22Rv1 (cell line): ENCODE results near the gene MEF2A.

Experiments used
- H3K27ac ChIP-seq: fragments of 450-650 bp; 2 replicates; pipeline ENCODE4 v1.5.1; 2017
- ZFX ChIP-seq: fragments of 450-650 bp; IDR thresholded peaks from 2 replicates; pipeline ENCODE4 v1.6.1; 2017; ENCODE audit warnings: antibody characterized with exemption, borderline replicate concordance
- TF ChIP-seq, protein P1 (sequence below): fragments of 450-650 bp; IDR thresholded peaks from 2 replicates; pipeline ENCODE4 v1.5.1; 2017; ENCODE audit warnings: mild to moderate bottlenecking

MEF2A gene

DNA sequence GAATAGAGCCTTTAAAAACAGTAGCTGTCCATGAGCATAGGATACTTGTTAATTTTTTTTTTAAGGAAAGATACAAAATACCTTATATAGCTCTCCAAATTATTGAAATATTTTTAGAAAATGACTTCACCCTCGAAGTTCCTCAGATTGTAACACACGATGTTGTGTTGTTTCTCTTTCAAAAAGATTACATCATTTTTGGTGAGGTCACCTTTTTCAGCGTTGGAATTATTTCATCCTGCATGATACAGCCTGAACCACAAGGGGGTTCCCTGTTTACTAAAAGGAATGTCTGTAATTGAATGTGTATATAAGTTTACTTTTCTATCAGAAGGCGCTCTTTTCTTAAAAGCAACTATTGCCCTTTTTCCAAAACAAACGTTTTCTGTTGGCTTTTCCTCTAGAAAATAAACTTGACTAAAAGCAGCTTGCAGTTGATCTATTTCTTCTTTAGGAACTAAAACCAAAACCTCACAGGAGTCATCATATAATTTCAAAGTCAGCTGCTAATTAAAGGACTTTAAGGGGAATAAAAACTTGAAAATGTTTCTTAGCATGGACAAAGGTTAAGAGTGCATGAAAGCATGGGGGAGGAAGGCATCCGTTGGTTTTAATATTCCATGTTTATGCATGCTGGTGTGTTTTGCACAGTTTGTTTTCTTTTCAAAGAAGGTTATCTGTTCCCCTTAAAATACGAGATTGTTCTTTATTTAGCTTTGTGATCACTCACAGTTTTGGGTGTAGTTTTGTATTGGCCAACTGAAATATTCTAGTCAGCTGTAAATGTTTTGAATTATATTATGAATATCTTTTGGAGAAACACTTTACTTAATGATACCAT, 138.0 kb downstream of the MEF2A start:
- TF ChIP-seq ZFX: no peak
- TF ChIP-seq, protein P1, sequence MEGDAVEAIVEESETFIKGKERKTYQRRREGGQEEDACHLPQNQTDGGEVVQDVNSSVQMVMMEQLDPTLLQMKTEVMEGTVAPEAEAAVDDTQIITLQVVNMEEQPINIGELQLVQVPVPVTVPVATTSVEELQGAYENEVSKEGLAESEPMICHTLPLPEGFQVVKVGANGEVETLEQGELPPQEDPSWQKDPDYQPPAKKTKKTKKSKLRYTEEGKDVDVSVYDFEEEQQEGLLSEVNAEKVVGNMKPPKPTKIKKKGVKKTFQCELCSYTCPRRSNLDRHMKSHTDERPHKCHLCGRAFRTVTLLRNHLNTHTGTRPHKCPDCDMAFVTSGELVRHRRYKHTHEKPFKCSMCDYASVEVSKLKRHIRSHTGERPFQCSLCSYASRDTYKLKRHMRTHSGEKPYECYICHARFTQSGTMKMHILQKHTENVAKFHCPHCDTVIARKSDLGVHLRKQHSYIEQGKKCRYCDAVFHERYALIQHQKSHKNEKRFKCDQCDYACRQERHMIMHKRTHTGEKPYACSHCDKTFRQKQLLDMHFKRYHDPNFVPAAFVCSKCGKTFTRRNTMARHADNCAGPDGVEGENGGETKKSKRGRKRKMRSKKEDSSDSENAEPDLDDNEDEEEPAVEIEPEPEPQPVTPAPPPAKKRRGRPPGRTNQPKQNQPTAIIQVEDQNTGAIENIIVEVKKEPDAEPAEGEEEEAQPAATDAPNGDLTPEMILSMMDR: no peak
- peak overlapping the region; percentile 10; the same call in 1 of the 2 replicates for H3K27ac ChIP-seq

DNA sequence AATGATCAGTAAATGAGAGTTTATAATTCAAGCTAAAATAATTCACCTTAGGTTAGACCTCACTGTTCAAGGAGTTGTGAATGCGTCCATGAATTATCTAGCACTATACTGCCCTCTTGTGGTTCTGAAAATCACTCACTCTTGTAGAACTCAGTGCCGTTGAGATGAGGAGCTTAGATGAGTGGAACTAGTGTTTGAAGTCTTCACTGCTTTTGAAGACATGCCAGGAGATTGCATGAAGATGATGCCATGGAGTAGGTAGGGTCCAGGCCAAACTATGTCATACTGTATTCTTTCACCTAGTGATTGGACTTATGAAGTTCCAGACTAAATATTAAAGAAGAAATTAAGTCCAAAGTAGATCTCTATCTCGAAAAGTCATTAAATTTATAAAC, 138.7 kb downstream of the MEF2A start:
- TF ChIP-seq, protein P1: peak; percentile 76
- TF ChIP-seq ZFX: no peak
- H3K27ac ChIP-seq: no peak overlapping the region

DNA sequence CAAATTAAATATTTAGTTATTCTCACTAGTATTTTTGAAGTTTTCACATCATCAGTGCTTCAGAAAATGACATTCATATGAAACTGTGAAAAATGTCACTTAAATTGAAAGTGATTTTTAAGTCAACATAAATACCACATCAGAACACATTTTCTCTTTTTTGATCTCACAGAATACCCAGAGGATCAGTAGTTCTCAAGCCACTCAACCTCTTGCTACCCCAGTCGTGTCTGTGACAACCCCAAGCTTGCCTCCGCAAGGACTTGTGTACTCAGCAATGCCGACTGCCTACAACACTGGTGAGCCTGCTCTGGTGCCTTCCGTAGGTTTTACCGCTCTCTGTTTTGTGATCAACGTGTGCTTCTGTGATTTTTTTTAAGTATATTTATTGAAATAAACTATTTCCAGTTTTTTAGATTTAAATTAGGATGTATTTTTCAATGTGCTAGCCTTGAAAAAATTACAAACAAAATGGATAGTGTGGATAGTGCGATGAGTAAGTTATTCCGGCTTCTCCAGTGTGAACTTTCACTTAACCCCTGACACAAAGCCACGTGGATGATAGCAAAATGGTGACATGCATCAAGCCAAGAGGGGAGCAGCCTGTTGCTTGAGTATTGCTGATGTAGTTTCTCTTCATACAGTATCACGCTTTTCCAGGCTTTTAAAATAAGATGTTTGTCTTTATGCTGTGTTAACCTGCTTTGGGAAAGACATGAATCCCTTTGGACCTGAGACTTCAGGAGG, 140.9 kb downstream of the MEF2A start:
- H3K27ac ChIP-seq: no peak overlapping the region
- TF ChIP-seq ZFX: no peak
- TF ChIP-seq, protein P1: no peak

DNA sequence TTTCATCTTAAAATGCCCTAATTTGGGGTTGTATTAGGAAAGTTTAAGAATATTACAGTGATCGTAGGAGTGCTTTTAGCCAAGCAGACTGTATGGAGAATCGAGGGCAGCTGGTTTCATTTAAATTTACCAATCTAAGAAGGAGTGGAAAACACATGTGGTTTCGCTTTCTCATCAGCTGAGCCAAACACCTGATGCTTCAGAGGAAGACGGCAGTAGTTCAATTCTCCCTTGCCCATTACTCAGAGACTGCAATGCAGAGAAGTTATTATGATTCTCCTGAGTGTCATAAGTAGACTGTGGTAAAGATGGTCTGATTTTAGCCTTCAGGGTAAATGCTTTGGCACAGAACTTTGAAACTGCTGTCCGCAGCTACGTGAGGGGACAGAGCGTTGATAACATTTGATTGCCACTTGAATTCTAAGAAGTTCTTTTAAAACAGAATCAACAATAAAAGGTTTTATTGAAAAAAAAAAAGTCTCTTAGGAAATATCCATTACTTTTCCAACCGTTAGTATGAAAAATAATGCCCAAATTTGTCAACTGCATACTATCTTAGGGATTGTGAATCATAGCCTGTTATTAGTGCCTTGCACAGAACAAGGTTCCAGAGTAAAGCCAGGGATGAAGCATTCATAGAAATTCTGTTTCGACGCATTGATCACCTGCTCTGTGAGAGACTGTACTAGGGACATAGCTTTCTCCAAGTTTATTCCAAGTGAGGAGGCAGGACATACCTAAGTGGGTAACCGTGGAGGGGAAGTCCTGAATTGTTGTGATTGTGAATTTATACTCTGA, 141.9 kb downstream of the MEF2A start:
- no peak overlapping the region for H3K27ac ChIP-seq
- TF ChIP-seq ZFX: no peak
- TF ChIP-seq, protein P1: no peak

DNA sequence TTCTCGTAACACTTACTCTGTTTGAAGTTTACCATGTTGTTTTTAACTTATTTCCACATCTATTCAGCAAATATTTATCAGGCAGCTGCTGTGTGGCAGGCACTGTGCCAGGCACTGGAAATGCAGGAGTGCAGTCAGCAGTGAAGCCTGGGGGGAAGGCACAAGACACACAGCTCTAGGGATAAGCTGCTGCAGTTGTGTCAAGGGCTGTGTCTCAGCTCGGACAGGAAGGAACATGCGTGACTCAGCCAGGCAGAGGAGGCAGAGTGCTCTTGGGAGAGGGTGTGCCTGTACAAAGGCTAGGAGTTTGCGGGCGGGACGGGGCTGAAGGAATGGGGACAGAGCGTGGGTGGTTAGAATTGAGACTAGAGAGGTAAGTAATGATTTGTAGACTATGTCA, 142.8 kb downstream of the MEF2A start:
- H3K27ac ChIP-seq: no peak overlapping the region
- TF ChIP-seq, protein P1: no peak
- TF ChIP-seq ZFX: no peak

GRCh38 chr15:99709243-99709986, 143.6 kb downstream of the MEF2A start:
- H3K27ac ChIP-seq: no peak overlapping the region
- TF ChIP-seq ZFX: no peak
- TF ChIP-seq, protein P1: no peak
